Measurements from ENCODE around the gene CLDN3.
A peak's percentile ranks its signal among the peaks of the same experiment; 100 is the strongest.

Gene CLDN3

GRCh38 chr7:73738612-73739386, 31.3 kb downstream of the CLDN3 start, which contains the start of gene ABHD11:
ABHD11 (minus strand) TSS chr7:73738802; CDS start chr7:73738770, 32 bp downstream.
- peak; percentile 94 for DNase-seq
- peak within 1 kb of the TSS; percentile 83 for H3K4me3 ChIP-seq (ENCODE audit: low read depth, low read length)
- peak within 1 kb of the TSS; percentile 29 for H3K27ac ChIP-seq
- no peaks in the 10 kb centered on the region for H3K27me3 ChIP-seq (replicated peaks)
- in situ Hi-C loops (cut with HindIII; ENCODE audit: low pct_ligation_motif_present, low sequenced_read_pairs), result no loop called here
- no peaks in the 10 kb centered on the region for H3K36me3 ChIP-seq (replicated peaks)
- no peak for TF ChIP-seq CTCF (IDR thresholded peaks at IDR 0.05; ENCODE audit: low read depth, low read length, missing control alignments)

GRCh38 chr7:73738220-73738611, 31.9 kb downstream of the CLDN3 start:
- Histone ChIP-seq H3K36me3 (replicated peaks) (no peaks in the 10 kb centered on the region), H3K27ac (peak overlapping the region; percentile 29), H3K4me3 (ENCODE audit: low read depth, low read length) (peak overlapping the region; percentile 83), H3K27me3 (replicated peaks) (no peaks in the 10 kb centered on the region)
- in situ Hi-C loops (cut with HindIII; ENCODE audit: low pct_ligation_motif_present, low sequenced_read_pairs), result no loop called here
- DNase-seq, result peak; percentile 28
- TF ChIP-seq CTCF (IDR thresholded peaks at IDR 0.05; ENCODE audit: low read depth, low read length, missing control alignments), result no peak

GRCh38 chr7:73737491-73738219, 32.4 kb downstream of the CLDN3 start:
- Histone ChIP-seq H3K27me3 (replicated peaks) (no peaks in the 10 kb centered on the region), H3K4me3 (ENCODE audit: low read depth, low read length) (peak overlapping the region; percentile 83), H3K27ac (no peak overlapping the region), H3K36me3 (replicated peaks) (no peaks in the 10 kb centered on the region)
- no peak for TF ChIP-seq CTCF (IDR thresholded peaks at IDR 0.05; ENCODE audit: low read depth, low read length, missing control alignments)
- in situ Hi-C loops (cut with HindIII; ENCODE audit: low pct_ligation_motif_present, low sequenced_read_pairs), result no loop called here
- DNase-seq, result no peak

GRCh38 chr7:73736885-73737284, 33.2 kb downstream of the CLDN3 start:
- H3K27me3 ChIP-seq (replicated peaks), result no peaks in the 10 kb centered on the region
- in situ Hi-C loops (cut with HindIII; ENCODE audit: low pct_ligation_motif_present, low sequenced_read_pairs), result no loop called here
- H3K36me3 ChIP-seq (replicated peaks), result no peaks in the 10 kb centered on the region
- no peak for DNase-seq
- no peak overlapping the region for H3K27ac ChIP-seq
- no peak for TF ChIP-seq CTCF (IDR thresholded peaks at IDR 0.05; ENCODE audit: low read depth, low read length, missing control alignments)
- no peak overlapping the region for H3K4me3 ChIP-seq (ENCODE audit: low read depth, low read length)

GRCh38 chr7:73735528-73735905, 34.6 kb downstream of the CLDN3 start:
- in situ Hi-C loops (cut with HindIII; ENCODE audit: low pct_ligation_motif_present, low sequenced_read_pairs), result no loop called here
- no peaks in the 10 kb centered on the region for H3K36me3 ChIP-seq (replicated peaks)
- H3K4me3 ChIP-seq (ENCODE audit: low read depth, low read length), result no peak overlapping the region
- H3K27ac ChIP-seq, result no peak overlapping the region
- H3K27me3 ChIP-seq (replicated peaks), result no peaks in the 10 kb centered on the region
- TF ChIP-seq CTCF (IDR thresholded peaks at IDR 0.05; ENCODE audit: low read depth, low read length, missing control alignments), result no peak
- no peak for DNase-seq

Measured in brain microvascular endothelial cell (primary cell).